Skin epidermis (tissue), 12 donors: ENCODE data around the gene DNAJC24.
"Not testable (repeated sequence)": the region's sequence is repeated elsewhere in the genome, so short reads cannot be mapped to it uniquely, and the experiment has no call there.

ENCODE experiments used
- H3K27ac ChIP-seq, 21 experiments: fragments of 200-600 bp; sonication (generic) in 11 of 21; one replicate each; pipeline ENCODE4 v1.5.0; 2020; ENCODE audit warnings: mild to moderate bottlenecking in 3 of 21, inconsistent platforms in 2 of 21, moderate library complexity in 2 of 21
- H3K4me3 ChIP-seq, 7 experiments: fragments of 200-600 bp; sonication (generic) in 2 of 7; one replicate each; pipeline ENCODE4 v1.5.0; 2020; ENCODE audit warnings: inconsistent platforms in 2 of 7, mild to moderate bottlenecking in 2 of 7, moderate library complexity in 1 of 7

The DNAJC24 gene, protein sequence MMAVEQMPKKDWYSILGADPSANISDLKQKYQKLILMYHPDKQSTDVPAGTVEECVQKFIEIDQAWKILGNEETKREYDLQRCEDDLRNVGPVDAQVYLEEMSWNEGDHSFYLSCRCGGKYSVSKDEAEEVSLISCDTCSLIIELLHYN

GRCh38 chr11:31369348-31370329 is at the start of gene DNAJC24, which contains the start of gene DCDC1:
TSS of gene DNAJC24 (plus strand) at chr11:31369860. CDS start at chr11:31370749, 889 bp downstream.
TSS of gene DCDC1 (minus strand) at chr11:31369739. CDS start at chr11:31328280, 41,459 bp downstream.
- peak within 1 kb of the TSS; percentile 24 to 91 (median 83) for H3K27ac ChIP-seq

GRCh38 chr11:31321494-31321893 is 48.2 kb upstream of the DNAJC24 start:
- H3K27ac ChIP-seq, H3K4me3 ChIP-seq: not testable (repeated sequence)

More at GRCh38 chr11:31369348-31370329, at the start of gene DNAJC24, which contains the start of gene DCDC1:
- peak within 1 kb of the TSS; percentile 53 to 88 (median 66) for H3K4me3 ChIP-seq

DNA sequence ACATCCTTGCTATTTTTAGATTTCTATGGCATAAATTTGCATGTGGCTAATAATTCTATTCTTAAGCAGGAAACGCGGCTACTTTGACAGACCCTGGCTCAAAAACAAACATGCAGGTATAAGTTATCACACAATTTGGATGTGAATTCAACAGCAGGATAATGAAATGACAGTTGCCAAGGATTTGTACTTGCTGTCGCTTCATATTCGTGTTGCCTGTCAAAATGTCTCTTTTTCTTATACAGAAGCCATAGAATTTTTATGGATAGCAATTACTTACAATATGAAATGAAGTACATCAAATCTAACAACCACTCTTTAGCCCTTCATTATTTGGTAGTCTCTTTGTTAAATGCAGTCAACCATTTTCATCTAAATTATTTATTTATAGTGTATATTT is 46.5 kb upstream of the DNAJC24 start:
- Histone ChIP-seq H3K4me3 (no peak overlapping the region), H3K27ac (no peak overlapping the region)

GRCh38 chr11:31325160-31325559 is 44.5 kb upstream of the DNAJC24 start:
- Histone ChIP-seq H3K27ac (no peak overlapping the region), H3K4me3 (no peak overlapping the region)

DNA sequence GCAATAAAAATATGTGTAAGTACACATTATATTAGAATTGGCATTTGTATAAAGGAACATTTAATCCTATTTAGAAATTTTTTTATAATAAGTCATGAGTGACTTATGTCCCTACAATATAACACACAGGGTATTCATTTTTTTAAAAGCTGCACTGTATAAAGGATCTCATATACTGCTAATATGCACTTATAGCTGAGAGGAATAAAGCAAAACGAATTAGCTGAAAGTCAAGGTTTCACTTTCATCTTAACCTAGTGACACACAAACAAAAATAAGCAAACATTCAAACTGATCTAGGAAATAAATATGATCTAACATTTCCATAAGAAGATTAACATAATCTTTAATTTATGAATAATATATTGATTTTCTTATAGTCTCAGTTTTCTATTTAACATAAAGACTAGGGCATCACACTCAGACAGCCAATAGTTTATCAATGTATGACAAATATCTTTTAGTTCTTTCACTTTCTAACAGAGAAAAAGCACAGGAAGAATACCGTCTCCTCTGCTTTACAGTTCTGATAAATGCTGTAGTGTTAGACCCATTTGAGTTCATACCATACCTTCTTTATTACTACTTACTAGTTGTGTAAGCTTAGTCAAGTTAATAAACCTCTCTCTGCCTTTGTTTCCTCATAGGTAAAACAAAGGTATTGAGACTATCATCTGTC is 43.1 kb upstream of the DNAJC24 start:
- Histone ChIP-seq H3K27ac (no peak overlapping the region), H3K4me3 (no peak overlapping the region)

GRCh38 chr11:31327417-31327816 is 42.2 kb upstream of the DNAJC24 start:
- Histone ChIP-seq H3K27ac (no peak overlapping the region), H3K4me3 (no peak overlapping the region)

GRCh38 chr11:31328697-31329096 is 41.0 kb upstream of the DNAJC24 start:
- Histone ChIP-seq H3K27ac (no peak overlapping the region), H3K4me3 (no peak overlapping the region)

- H3K27ac ChIP-seq, result no peak overlapping the region
These were observed 31.9 kb upstream of the DNAJC24 start for GRCh38 chr11:31337806-31338205.

GRCh38 chr11:31340903-31341572 is 28.6 kb upstream of the DNAJC24 start:
- Histone ChIP-seq H3K27ac (no peak overlapping the region), H3K4me3 (no peak overlapping the region)

More at GRCh38 chr11:31337806-31338205, 31.9 kb upstream of the DNAJC24 start:
- H3K4me3 ChIP-seq, result no peak overlapping the region

DNA sequence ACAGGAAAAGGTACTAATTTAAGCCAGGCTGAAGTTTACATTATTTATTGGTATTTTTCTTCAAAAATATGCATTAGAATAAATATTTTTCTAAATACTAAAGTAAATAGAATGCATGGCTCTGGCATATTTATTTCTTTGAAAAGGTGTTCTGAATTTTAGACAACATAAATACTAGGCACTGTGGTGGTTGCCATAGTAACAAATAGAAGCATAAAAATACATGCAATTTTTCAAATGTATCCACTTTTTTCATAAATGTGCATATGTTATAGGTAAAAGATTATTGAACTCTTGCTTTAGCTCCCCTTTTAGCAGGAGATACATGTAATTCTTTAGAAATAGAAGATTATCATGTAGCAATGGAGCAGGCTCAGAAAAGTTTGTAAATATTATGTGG is 18.5 kb upstream of the DNAJC24 start:
- H3K4me3 ChIP-seq, result no peak overlapping the region
- no peak overlapping the region for H3K27ac ChIP-seq

DNA sequence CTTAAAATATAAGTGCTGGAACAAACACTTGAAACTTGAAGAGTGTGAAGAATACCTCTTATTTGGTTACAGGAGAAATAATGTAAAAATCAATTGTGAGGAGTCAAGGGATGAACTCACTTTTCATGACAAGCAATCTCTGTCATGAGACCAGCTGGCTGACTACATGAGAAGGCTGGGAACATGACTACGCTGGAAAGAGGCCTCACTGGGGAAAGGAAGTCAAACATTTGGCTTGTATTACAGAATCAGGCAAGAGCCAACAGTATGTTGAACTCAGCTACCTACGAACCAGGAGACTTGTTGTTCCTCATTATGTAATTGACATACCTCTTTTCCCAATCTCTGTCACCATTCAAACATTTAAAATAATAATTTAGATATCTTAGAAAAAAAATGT is 14.5 kb upstream of the DNAJC24 start:
- Histone ChIP-seq H3K27ac (no peak overlapping the region), H3K4me3 (no peak overlapping the region)

GRCh38 chr11:31355817-31356216 is 13.8 kb upstream of the DNAJC24 start:
- H3K27ac ChIP-seq, result no peak overlapping the region
- H3K4me3 ChIP-seq, result no peak overlapping the region

- no peak overlapping the region for H3K27ac ChIP-seq
- no peak overlapping the region for H3K4me3 ChIP-seq
These were observed 7.9 kb upstream of the DNAJC24 start for GRCh38 chr11:31361743-31362142.

DNA sequence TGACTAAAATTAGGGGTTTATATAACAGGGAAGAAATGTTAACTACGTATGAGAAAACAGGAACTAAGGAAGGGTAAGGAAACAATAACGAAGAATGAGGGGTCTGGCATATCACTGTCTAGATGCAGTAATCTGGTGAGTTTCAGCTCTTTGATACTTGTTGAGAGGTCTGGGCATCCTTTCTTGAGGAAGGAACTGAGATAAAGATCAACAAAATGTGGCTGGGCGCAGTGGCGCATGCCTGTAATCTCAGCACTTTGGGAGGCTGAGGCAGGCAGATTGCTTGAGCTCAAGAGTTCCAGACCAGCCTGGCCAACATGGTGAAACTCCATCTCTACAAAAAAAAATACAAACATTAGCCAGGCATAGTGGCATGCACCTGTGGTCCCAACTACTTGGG is 2.9 kb upstream of the DNAJC24 start:
- Histone ChIP-seq H3K4me3 (no peak overlapping the region), H3K27ac (no peak overlapping the region)

- Histone ChIP-seq H3K27ac (no peak overlapping the region), H3K4me3 (no peak overlapping the region)
These were observed 6.2 kb downstream of the DNAJC24 start for GRCh38 chr11:31375879-31376278.

- no peak overlapping the region for H3K27ac ChIP-seq
These were observed 13.5 kb downstream of the DNAJC24 start for GRCh38 chr11:31383116-31383515.

DNA sequence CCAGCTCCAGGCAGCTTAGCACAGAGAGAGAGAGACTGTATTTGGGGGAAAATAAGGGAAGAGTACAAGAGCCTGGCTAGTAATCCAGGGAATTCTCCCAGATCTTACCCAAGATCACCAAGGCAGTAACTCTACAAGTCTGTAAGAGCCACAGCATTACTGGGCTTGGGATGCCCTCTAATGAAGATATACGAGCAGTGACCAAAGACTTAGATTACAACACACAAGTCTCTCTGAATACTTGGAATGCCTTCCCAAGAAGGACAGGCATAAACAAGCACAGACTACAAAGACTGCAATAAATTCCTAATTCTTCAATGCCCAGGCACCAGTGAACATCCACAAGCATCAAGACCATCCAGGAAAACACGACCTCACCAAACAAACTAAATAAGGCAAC is 17.7 kb downstream of the DNAJC24 start:
- Histone ChIP-seq H3K4me3 (no peak overlapping the region), H3K27ac (no peak overlapping the region)

More at GRCh38 chr11:31383116-31383515, 13.5 kb downstream of the DNAJC24 start:
- H3K4me3 ChIP-seq, result no peak overlapping the region

GRCh38 chr11:31397239-31397834 is 27.7 kb downstream of the DNAJC24 start:
- Histone ChIP-seq H3K4me3 (no peak overlapping the region), H3K27ac (no peak overlapping the region)

GRCh38 chr11:31404614-31405013 is 35.0 kb downstream of the DNAJC24 start:
- no peak overlapping the region for H3K4me3 ChIP-seq
- H3K27ac ChIP-seq, result no peak overlapping the region
